NCI-H1105 (cell line): Measurements from ENCODE around the gene LGI2.
"Not testable (repeated sequence)": the region's sequence is repeated elsewhere in the genome, so short reads cannot be mapped to it uniquely, and the experiment has no call there.

Source experiments
- DNase-seq: peaks from one replicate; lab custom pipeline; 2025; lab: John Stamatoyannopoulos, UW

LGI2 gene

GRCh38 chr4:25043548-25043947 lies 12.8 kb upstream of the LGI2 start:
- DNase-seq = no peak

GRCh38 chr4:25033526-25033925 lies 2.8 kb upstream of the LGI2 start:
- DNase-seq = no peak

- no peak for DNase-seq
Observed at GRCh38 chr4:25032126-25032525, 1.4 kb upstream of the LGI2 start.

GRCh38 chr4:25031077-25031621 lies 403 bp upstream of the LGI2 start:
- DNase-seq = no peak

GRCh38 chr4:25029479-25030276 lies 1.1 kb downstream of the LGI2 start:
- DNase-seq = no peak

- DNase-seq = no peak
Observed at GRCh38 chr4:25028851-25029250, 1.9 kb downstream of the LGI2 start.

- DNase-seq = no peak
Observed at GRCh38 chr4:25022766-25023165, 8.0 kb downstream of the LGI2 start.

GRCh38 chr4:25021216-25021615 lies 9.5 kb downstream of the LGI2 start:
- DNase-seq = no peak

- no peak for DNase-seq
Observed at GRCh38 chr4:25020236-25020635, 10.5 kb downstream of the LGI2 start.

- DNase-seq = no peak
Observed at GRCh38 chr4:25019501-25019900, 11.2 kb downstream of the LGI2 start.

- no peak for DNase-seq
Observed at GRCh38 chr4:25015012-25015411, 15.7 kb downstream of the LGI2 start.

GRCh38 chr4:25014662-25014983 lies 16.1 kb downstream of the LGI2 start:
- DNase-seq = not testable (repeated sequence)

- no peak for DNase-seq
Observed at GRCh38 chr4:25013756-25014661, 16.7 kb downstream of the LGI2 start.

GRCh38 chr4:25012655-25013054 lies 18.1 kb downstream of the LGI2 start:
- no peak for DNase-seq

GRCh38 chr4:25011135-25011866 lies 19.4 kb downstream of the LGI2 start:
- peak; percentile 28 for DNase-seq

- DNase-seq = no peak
Observed at GRCh38 chr4:25007598-25007997, 23.1 kb downstream of the LGI2 start.

- no peak for DNase-seq
Observed at GRCh38 chr4:25002681-25003080, 28.1 kb downstream of the LGI2 start.

GRCh38 chr4:25001509-25001908 lies 29.2 kb downstream of the LGI2 start:
- no peak for DNase-seq

- no peak for DNase-seq
Observed at GRCh38 chr4:25000639-25001038, 30.1 kb downstream of the LGI2 start.

- no peak for DNase-seq
Observed at GRCh38 chr4:24999392-25000089, 31.2 kb downstream of the LGI2 start.

GRCh38 chr4:24995346-24995919 lies 35.3 kb downstream of the LGI2 start:
- DNase-seq = no peak
